IMR-90 (cell line): ENCODE data around the gene ADD3. TPM values are rescaled to one million over a fixed set of nuclear protein-coding genes. Genes with fewer than 3 reads are reported as not detected.

Experiments used
- ATAC-seq: fragments of 200-7000 bp; cut with Tn5 transposase; 2 replicates; pipeline ENCODE4 v1.9.1; 2020; ENCODE audit warnings: low read depth, mild to moderate bottlenecking, moderate library complexity
- BruUV-seq: library from RNA; stranded (reverse); fragments of 400-500 nt; replicated peaks from 2 replicates; lab custom pipeline; 2021; lab: Mats Ljungman, UMichigan
- CTCF ChIA-PET: fragments of 300-600 bp; formaldehyde crosslinking; extraction: SDS; loops from one replicate; lab custom pipeline; 2021; ENCODE audit warnings: antibody characterized with exemption; lab: Yijun Ruan, JAX
- POLR2A ChIA-PET: fragments of 300-600 bp; sonication (Branson Sonifier 250); formaldehyde crosslinking; loops from one replicate; lab custom pipeline; 2022; ENCODE audit warnings: antibody characterized with exemption; ENCODE audit not compliant: unreplicated experiment; lab: Charles Lee
- DNase-seq: peaks from one replicate; pipeline ENCODE4 v3.0.0; 2013
- H2AFZ ChIP-seq: replicated peaks from 2 replicates; pipeline ENCODE3; 2013; ENCODE audit warnings: low read length, mild to moderate bottlenecking; ENCODE audit not compliant: poor library complexity
- H2AK5ac ChIP-seq: 2 replicates; pipeline ENCODE4 v1.6.1; 2013; ENCODE audit warnings: low read depth, low read length, inconsistent platforms
- H2AK9ac ChIP-seq: replicated peaks from 2 replicates; pipeline ENCODE3; 2013; ENCODE audit warnings: mild to moderate bottlenecking, low read depth, low read length, moderate library complexity; ENCODE audit not compliant: poor library complexity
- H2BK120ac ChIP-seq: 2 replicates; pipeline ENCODE4 v1.6.1; 2013; ENCODE audit warnings: low read depth, low read length, inconsistent platforms
- H2BK15ac ChIP-seq: 3 replicates; pipeline ENCODE4 v1.6.1; 2013; ENCODE audit warnings: low read depth, low read length, inconsistent platforms
- H2BK20ac ChIP-seq: 2 replicates; pipeline ENCODE4 v1.6.1; 2013; ENCODE audit warnings: low read depth, mild to moderate bottlenecking, inconsistent platforms, low read length, moderate library complexity
- H2BK5ac ChIP-seq: 2 replicates; pipeline ENCODE4 v1.6.1; 2013; ENCODE audit warnings: mild to moderate bottlenecking, low read depth, low read length, inconsistent platforms; ENCODE audit not compliant: poor library complexity, severe bottlenecking
- H3K14ac ChIP-seq: replicated peaks from 2 replicates; pipeline ENCODE4 v1.6.1; 2013; ENCODE audit warnings: low read depth, low read length, inconsistent platforms
- H3K18ac ChIP-seq: 2 replicates; pipeline ENCODE4 v1.6.1; 2013; ENCODE audit warnings: low read depth, low read length, control low read depth
- H3K23ac ChIP-seq: 2 replicates; pipeline ENCODE4 v1.6.1; 2013; ENCODE audit warnings: low read depth, low read length, inconsistent platforms
- H3K27ac ChIP-seq: 2 replicates; pipeline ENCODE4 v1.5.1; 2013; ENCODE audit warnings: mild to moderate bottlenecking, control low read depth, low read length; ENCODE audit not compliant: insufficient read depth
- H3K27me3 ChIP-seq: 2 replicates; pipeline ENCODE4 v1.6.1; 2013; ENCODE audit warnings: low read length; ENCODE audit not compliant: control insufficient read depth, insufficient read depth
- H3K36me3 ChIP-seq: 2 replicates; pipeline ENCODE4 v1.6.1; 2013; ENCODE audit warnings: low read length, mixed read lengths; ENCODE audit not compliant: control insufficient read depth, insufficient read depth
- H3K4ac ChIP-seq: 2 replicates; pipeline ENCODE4 v1.6.1; 2013; ENCODE audit warnings: low read depth, low read length, inconsistent platforms
- H3K4me1 ChIP-seq: 2 replicates; pipeline ENCODE4 v1.6.1; 2013; ENCODE audit warnings: low read length, mixed read lengths; ENCODE audit not compliant: control insufficient read depth, insufficient read depth
- H3K4me2 ChIP-seq: 2 replicates; pipeline ENCODE4 v1.6.1; 2013; ENCODE audit warnings: low read depth, mild to moderate bottlenecking, control low read depth, low read length, moderate library complexity
- H3K4me3 ChIP-seq: 2 replicates; pipeline ENCODE4 v1.5.1; 2013; ENCODE audit warnings: low read depth, mild to moderate bottlenecking, control low read depth, low read length, moderate library complexity; ENCODE audit not compliant: insufficient read depth
- H3K56ac ChIP-seq: 2 replicates; pipeline ENCODE4 v1.6.1; 2013; ENCODE audit warnings: low read length, inconsistent platforms; ENCODE audit not compliant: insufficient read depth; ENCODE audit errors: extremely low read depth
- H3K79me1 ChIP-seq, 2 experiments: 2 replicates each; pipeline ENCODE4 v1.6.1; 2013; ENCODE audit warnings: low read length in 2 of 2, inconsistent platforms in 1 of 2, low read depth in 1 of 2
- H3K9ac ChIP-seq: 2 replicates; pipeline ENCODE4 v1.6.1; 2013; ENCODE audit warnings: low read depth, low read length, control low read depth
- H3K9me1 ChIP-seq: 2 replicates; pipeline ENCODE4 v1.6.1; 2013; ENCODE audit warnings: low read length, inconsistent platforms; ENCODE audit not compliant: insufficient read depth
- H3K9me3 ChIP-seq: 2 replicates; pipeline ENCODE4 v1.6.1; 2013; ENCODE audit warnings: low read length; ENCODE audit not compliant: control insufficient read depth, insufficient read depth
- H4K20me1 ChIP-seq: 2 replicates; pipeline ENCODE4 v1.6.1; 2013; ENCODE audit warnings: low read length, inconsistent platforms; ENCODE audit not compliant: insufficient read depth
- H4K5ac ChIP-seq: 2 replicates; pipeline ENCODE4 v1.6.1; 2013; ENCODE audit warnings: mild to moderate bottlenecking, low read depth, low read length, control low read depth
- H4K8ac ChIP-seq, 2 experiments: 2 replicates each; pipeline ENCODE4 v1.6.1; 2013; ENCODE audit warnings: low read depth in 2 of 2, low read length in 2 of 2, control low read depth in 1 of 2, inconsistent platforms in 1 of 2
- H4K91ac ChIP-seq: 2 replicates; pipeline ENCODE4 v1.6.1; 2013; ENCODE audit warnings: low read depth, low read length, inconsistent platforms; ENCODE audit not compliant: insufficient read depth
- SMC3 ChIP-seq: fragments of 150-350 bp; IDR thresholded peaks from 2 replicates; pipeline ENCODE4 v1.6.1; 2016; ENCODE audit warnings: low read depth, mild to moderate bottlenecking, antibody characterized with exemption, low read length, moderate library complexity
- dilution Hi-C: fragments of 300-500 bp; cut with HindIII; formaldehyde crosslinking; loops from one replicate; pipeline ENCODE4 v1.14.3; 2018; ENCODE audit warnings: low sequenced_read_pairs; ENCODE audit not compliant: unreplicated experiment
- in situ Hi-C: fragments of 300-500 bp; cut with MboI; formaldehyde crosslinking; loops from 3 replicates; pipeline ENCODE4 v1.14.3; 2019; ENCODE audit warnings: low sequenced_read_pairs, inconsistent platforms, mixed read lengths
- intact Hi-C: fragments of 100-400 bp; cut with micrococcal nuclease; formaldehyde crosslinking; loops from 2 replicates; pipeline ENCODE4 v1.10.0; 2022
- polyA plus RNA-seq, 3 experiments: library from polyadenylated mRNA; depleted of rRNA; stranded (reverse); fragments of >200 nt; gene quantifications; 2 replicates each; pipeline ENCODE4 v1.2.3, GENCODE V29; 2012; ENCODE audit warnings: low replicate concordance in 1 of 3
- total RNA-seq: library from RNA; depleted of rRNA; stranded (reverse); fragments of >200 nt; gene quantifications from 2 replicates; pipeline ENCODE4 v1.2.3, GENCODE V29; 2012

ADD3 gene
- total and polyA plus RNA-seq, 2 of the 4 experiments (the other 2 are of a cell fraction): 138 to 212 TPM

DNA sequence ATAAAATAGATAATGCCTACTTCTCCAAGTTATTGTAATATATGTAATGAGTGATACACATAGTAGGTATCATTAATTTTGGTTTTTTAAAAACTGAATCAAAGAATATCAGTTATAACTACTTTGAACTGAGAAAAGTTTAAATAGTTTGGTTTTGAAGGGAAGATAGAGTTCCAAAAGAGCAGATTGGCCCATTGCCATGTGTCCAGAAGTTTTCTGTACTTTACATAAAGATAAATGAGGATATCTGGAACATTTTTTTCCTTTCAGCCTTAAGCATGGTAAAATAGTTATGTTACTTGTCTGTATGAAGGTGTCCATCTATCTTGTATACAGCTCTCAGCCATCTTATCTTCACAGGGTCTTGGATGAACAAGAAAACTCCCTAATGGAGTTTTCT lies 101.7 kb downstream of the ADD3 start:
- dilution Hi-C loops (no loop called here), in situ Hi-C loops (no loop called here), intact Hi-C loops (no loop called here)
- ATAC-seq (no peak), DNase-seq (no peak)
- H3K14ac ChIP-seq: no peak overlapping the region
- CTCF ChIA-PET: interaction anchor here (1.1 kb wide), 1 partner anchor 12 kb away, joined by 4 read pairs; no protein-coding TSS in a partner anchor
- peaks cover 11% of the 10 kb centered on the region for H3K36me3 ChIP-seq
- no peak overlapping the region for H2BK15ac ChIP-seq
- no peak overlapping the region for H3K23ac ChIP-seq
- no peaks in the 10 kb centered on the region; the same call in 1 of the 2 replicates for H4K20me1 ChIP-seq
- no TSS peak for BruUV-seq
- no peaks in the 10 kb centered on the region for H3K9me1 ChIP-seq
- no peak overlapping the region for H3K27ac ChIP-seq
- no peak overlapping the region for H2AK5ac ChIP-seq
- H2BK20ac ChIP-seq: no peak overlapping the region
- TF ChIP-seq SMC3: no peak
- H4K8ac ChIP-seq: no peak overlapping the region
- no peak overlapping the region for H4K5ac ChIP-seq
- H3K9me3 ChIP-seq: no peaks in the 10 kb centered on the region
- no peak overlapping the region for H2AFZ ChIP-seq
- H3K4me1 ChIP-seq: no peaks in the 10 kb centered on the region
- no peak overlapping the region for H3K4me3 ChIP-seq
- H3K4me2 ChIP-seq: no peak overlapping the region
- H3K18ac ChIP-seq: no peak overlapping the region
- peaks cover 0 to 35% of the 10 kb centered on the region in 2 experiments; a peak in 3 of 4 replicates for H3K79me1 ChIP-seq
- no peak overlapping the region for H2BK120ac ChIP-seq
- H3K9ac ChIP-seq: no peak overlapping the region
- H2AK9ac ChIP-seq: no peak overlapping the region
- no peak overlapping the region for H4K91ac ChIP-seq
- no peaks in the 10 kb centered on the region for H3K27me3 ChIP-seq
- H2BK5ac ChIP-seq: no peak overlapping the region
- no peak overlapping the region for H3K56ac ChIP-seq
- POLR2A ChIA-PET: no interaction called here
- H3K4ac ChIP-seq: no peak overlapping the region
